HepG2 (cell line): ENCODE data around the gene TMX1. TPM values are rescaled to one million over a fixed set of nuclear protein-coding genes. Genes with fewer than 3 reads are reported as not detected.

Experiments
- ATAC-seq: fragments of 200-7000 bp; cut with Tn5 transposase; 3 replicates; pipeline ENCODE4 v1.9.1; 2020; ENCODE audit warnings: mild to moderate bottlenecking, moderate library complexity
- BruUV-seq: library from RNA; stranded (reverse); fragments of 400-500 nt; replicated peaks from 2 replicates; lab custom pipeline; 2021; lab: Mats Ljungman, UMichigan
- CTCF ChIA-PET: fragments of 300-600 bp; formaldehyde crosslinking; extraction: SDS; loops from one replicate; lab custom pipeline; 2021; ENCODE audit warnings: low total read pairs, inconsistent platforms, low intra/inter-chr PET ratio; lab: Yijun Ruan, JAX
- POLR2A ChIA-PET: fragments of 350-600 bp; sonication (Branson Sonifier 250); formaldehyde crosslinking; loops from one replicate; lab custom pipeline; 2020; ENCODE audit warnings: antibody characterized with exemption, inconsistent platforms; lab: Yijun Ruan, JAX
- DNase-seq: peaks from one replicate; pipeline ENCODE4 v3.0.0-alpha.2; 2015; ENCODE audit warnings: low spot score
- FAIRE-seq: peaks from 3 replicates; lab custom pipeline; 2011; peaks lifted over from hg19 to GRCh38; lab: Jason Lieb, UNC
- H2AFZ ChIP-seq: one replicate; pipeline ENCODE4 v1.6.1; 2011; ENCODE audit warnings: low read length, inconsistent platforms
- H3K27ac ChIP-seq: fragments of 300-600 bp; 3 replicates; pipeline ENCODE4 v1.8.0; 2011; ENCODE audit warnings: mixed run types, mild to moderate bottlenecking, mixed read lengths, low read length, inconsistent platforms; ENCODE audit not compliant: insufficient read depth; ENCODE audit errors: extremely low read length
- H3K27me3 ChIP-seq, 2 experiments: fragments of 200-600 bp in 1 of 2; 2 replicates in 1 of 2; 3 replicates in 1 of 2; pipeline versions ENCODE4 v1.6.0 to v1.8.0; 2011; ENCODE audit warnings: low read length in 2 of 2, mild to moderate bottlenecking in 2 of 2, moderate library complexity in 2 of 2, inconsistent platforms in 1 of 2; ENCODE audit not compliant: insufficient read depth in 2 of 2, control insufficient read depth in 1 of 2
- H3K36me3 ChIP-seq, 2 experiments: fragments of 200-600 bp in 1 of 2; replicated peaks in 1 of 2; 2 replicates in 1 of 2; 3 replicates in 1 of 2; pipeline versions ENCODE4 v1.5.1 to v1.8.0; 2011; ENCODE audit warnings: low read length in 2 of 2, inconsistent platforms in 1 of 2; ENCODE audit not compliant: insufficient read depth in 2 of 2, control insufficient read depth in 1 of 2
- H3K4me1 ChIP-seq: 2 replicates; pipeline ENCODE4 v1.5.1; 2012; ENCODE audit warnings: low read length, inconsistent platforms; ENCODE audit not compliant: insufficient read depth
- H3K4me2 ChIP-seq: 2 replicates; pipeline ENCODE4 v1.6.0; 2011; ENCODE audit warnings: low read depth, low read length, inconsistent platforms
- H3K4me3 ChIP-seq, 3 experiments: fragments of 200-600 bp in 1 of 3; sonication (generic), shearing (Covaris generic) in 1 of 3; replicated peaks in 1 of 3; 2 replicates each; pipeline ENCODE4 v1.5.1; 2011 to 2016; ENCODE audit warnings: low read length in 3 of 3, inconsistent platforms in 2 of 3, low read depth in 2 of 3, mild to moderate bottlenecking in 2 of 3, control low read depth in 1 of 3, mixed read lengths in 1 of 3; ENCODE audit not compliant: insufficient read depth in 1 of 3
- H3K79me2 ChIP-seq: one replicate; pipeline ENCODE4 v1.6.1; 2011; ENCODE audit warnings: low read length, inconsistent platforms; ENCODE audit not compliant: insufficient read depth
- H3K9ac ChIP-seq: 2 replicates; pipeline ENCODE4 v1.6.0; 2011; ENCODE audit warnings: mild to moderate bottlenecking, low read depth, low read length, inconsistent platforms; ENCODE audit not compliant: insufficient read depth
- H3K9me3 ChIP-seq: 2 replicates; pipeline ENCODE4 v1.5.1; 2012; ENCODE audit warnings: mild to moderate bottlenecking, low read length
- H4K20me1 ChIP-seq: 2 replicates; pipeline ENCODE4 v1.6.0; 2011; ENCODE audit warnings: inconsistent platforms, mild to moderate bottlenecking, low read length, moderate library complexity; ENCODE audit not compliant: insufficient read depth
- ATF2 ChIP-seq: sonication (generic); formaldehyde crosslinking; IDR thresholded peaks from 2 replicates; pipeline ENCODE4 v1.4.0; 2020; ENCODE audit warnings: missing genetic modification reagents
- EP300 ChIP-seq, 3 experiments: sonication (generic) in 1 of 3; formaldehyde crosslinking in 1 of 3; IDR thresholded peaks; 2 replicates each; pipeline versions ENCODE4 v1.5.1 to v1.6.1; 2011 to 2020; ENCODE audit warnings: low read depth in 2 of 3, low read length in 2 of 3, borderline replicate concordance in 1 of 3, improper control_type of control experiment in 1 of 3, mild to moderate bottlenecking in 1 of 3, missing genetic modification reagents in 1 of 3, moderate library complexity in 1 of 3
- HOXA9 ChIP-seq: sonication (generic); formaldehyde crosslinking; IDR thresholded peaks from 2 replicates; pipeline ENCODE4 v1.8.1; 2022; ENCODE audit warnings: missing genetic modification reagents, mild to moderate bottlenecking, moderate library complexity, borderline replicate concordance
- SMARCC2 ChIP-seq: fragments of 450-650 bp; IDR thresholded peaks from 2 replicates; pipeline ENCODE4 v1.6.1; 2017; ENCODE audit warnings: antibody characterized with exemption, mild to moderate bottlenecking
- SNAI1 ChIP-seq: sonication (generic); formaldehyde crosslinking; IDR thresholded peaks from 2 replicates; pipeline ENCODE4 v1.5.0; 2020; ENCODE audit warnings: mild to moderate bottlenecking, missing genetic modification reagents, borderline replicate concordance
- SPEN ChIP-seq: sonication (generic); formaldehyde crosslinking; IDR thresholded peaks from 2 replicates; pipeline ENCODE4 v1.5.1; 2020; ENCODE audit warnings: low read depth, mild to moderate bottlenecking, missing genetic modification reagents
- WIZ ChIP-seq: sonication (generic); formaldehyde crosslinking; IDR thresholded peaks from 2 replicates; pipeline ENCODE4 v1.5.1; 2020; ENCODE audit warnings: mild to moderate bottlenecking, missing genetic modification reagents
- ZFP36 ChIP-seq: fragments of 150-350 bp; IDR thresholded peaks from 2 replicates; pipeline ENCODE4 v1.6.1; 2018; ENCODE audit warnings: borderline replicate concordance, low read length, low read depth; ENCODE audit not compliant: partially characterized antibody
- ZIK1 ChIP-seq: sonication (generic); formaldehyde crosslinking; IDR thresholded peaks from 2 replicates; pipeline ENCODE4 v1.5.0; 2020; ENCODE audit warnings: mild to moderate bottlenecking, low read depth, missing genetic modification reagents, borderline replicate concordance
- ZNF143 ChIP-seq: sonication (generic); formaldehyde crosslinking; IDR thresholded peaks from 2 replicates; pipeline ENCODE4 v1.4.0; 2020; ENCODE audit warnings: missing genetic modification reagents
- ZNF180 ChIP-seq: sonication (generic); formaldehyde crosslinking; IDR thresholded peaks from 2 replicates; pipeline ENCODE4 v1.4.0; 2020; ENCODE audit warnings: low read depth, missing genetic modification reagents, borderline replicate concordance
- ZNF350 ChIP-seq: sonication (generic); formaldehyde crosslinking; IDR thresholded peaks from 2 replicates; pipeline ENCODE4 v1.4.0; 2020; ENCODE audit warnings: mild to moderate bottlenecking, low read depth, missing genetic modification reagents, borderline replicate concordance
- ZNF501 ChIP-seq: sonication (generic); formaldehyde crosslinking; IDR thresholded peaks from 2 replicates; pipeline ENCODE4 v1.5.1; 2020; ENCODE audit warnings: mild to moderate bottlenecking, moderate library complexity, missing genetic modification reagents
- ZNF781 ChIP-seq: sonication (generic); formaldehyde crosslinking; IDR thresholded peaks from 2 replicates; pipeline ENCODE4 v1.5.1; 2020; ENCODE audit warnings: borderline replicate concordance, mild to moderate bottlenecking, missing genetic modification reagents; ENCODE audit errors: not compliant biosample characterization
- ZNF788 ChIP-seq: sonication (generic); formaldehyde crosslinking; IDR thresholded peaks from 2 replicates; pipeline ENCODE4 v1.5.0; 2020; ENCODE audit warnings: mild to moderate bottlenecking, missing genetic modification reagents, borderline replicate concordance
- in situ Hi-C: cut with HindIII; loops from 2 replicates; pipeline ENCODE4 v1.10.0; 2017; ENCODE audit warnings: low pct_unique_long_range_greater_than_20kb; ENCODE audit not compliant: extremely low pct_ligation_motif_present
- intact Hi-C: fragments of 100-400 bp; cut with micrococcal nuclease; formaldehyde crosslinking; loops from one replicate; pipeline ENCODE4 v1.10.0; 2022; ENCODE audit not compliant: unreplicated experiment
- polyA plus RNA-seq, 8 experiments: library from polyadenylated mRNA; depleted of rRNA in 3 of 8; stranded (reverse) in 7 of 8; unstranded in 1 of 8; fragments of >200 nt; fragmentation: Illumina TruSeq in 4 of 8; extraction: Trizol in 4 of 8; gene quantifications; 2 replicates each; pipeline versions ENCODE4 v1.2.1 to v1.2.3, GENCODE V29; 2011 to 2016; ENCODE audit warnings: low read depth in 4 of 8, missing spikeins in 1 of 8, mixed read lengths in 1 of 8; ENCODE audit not compliant: insufficient read depth in 1 of 8
- total RNA-seq, 5 experiments: library from RNA; depleted of rRNA; stranded (reverse); fragments of >200 nt; fragmentation: Illumina TruSeq; extraction: Trizol; gene quantifications; 2 replicates each; pipeline ENCODE4 v1.2.3, GENCODE V29; 2016; ENCODE audit warnings: low read depth in 1 of 5

TMX1 gene
- total and polyA plus RNA-seq, 2 of the 13 experiments (the other 11 are each of a cell fraction or from before 2014, with no cell fraction given): 23.0 to 56.8 TPM

DNA sequence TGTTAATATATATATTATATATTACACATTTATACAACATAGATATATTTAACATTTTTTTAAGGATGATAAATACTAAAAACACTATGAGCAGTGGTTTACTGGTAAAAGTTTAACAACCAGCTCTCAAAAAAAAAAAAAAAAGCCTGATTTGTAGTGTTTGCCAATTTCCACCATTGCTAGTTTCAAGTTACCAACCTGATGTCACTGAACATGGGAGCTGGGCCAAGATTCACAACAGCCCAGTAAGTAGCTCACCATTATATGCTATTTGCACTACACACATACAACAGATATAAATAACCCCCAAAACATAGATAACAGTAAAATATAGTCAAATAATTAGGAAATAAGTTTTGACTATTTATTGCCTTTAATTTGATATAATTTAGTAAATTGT lies 28.9 kb upstream of the TMX1 start:
- intact Hi-C loops (loop anchor here (10.0 kb wide), 1 partner anchor 256 kb away; no protein-coding TSS in a partner anchor), in situ Hi-C loops (no loop called here)
- CTCF ChIA-PET: no interaction called here
- Histone ChIP-seq H3K4me2 (no peak overlapping the region), H3K79me2 (no peaks in the 10 kb centered on the region), H3K27ac (no peak overlapping the region), H3K4me1 (no peaks in the 10 kb centered on the region), H3K27me3 (no peaks in the 10 kb centered on the region), H3K9me3 (no peaks in the 10 kb centered on the region), H4K20me1 (no peaks in the 10 kb centered on the region), H3K4me3 (no peak overlapping the region), H3K9ac (no peak overlapping the region), H2AFZ (no peak overlapping the region), H3K36me3 (no peaks in the 10 kb centered on the region)
- FAIRE-seq (no peak), ATAC-seq (no peak), DNase-seq (no peak)
- no TSS peak for BruUV-seq
- POLR2A ChIA-PET: no interaction called here
- TF ChIP-seq ZFP36 (no peak), SPEN (CRISPR knock-in tag) (no peak), SMARCC2 (no peak), SNAI1 (CRISPR knock-in tag) (no peak), ATF2 (CRISPR knock-in tag) (no peak), ZNF180 (CRISPR knock-in tag) (no peak), WIZ (CRISPR knock-in tag) (no peak), ZNF788 (CRISPR knock-in tag) (no peak), ZNF781 (CRISPR knock-in tag) (no peak), ZNF143 (CRISPR knock-in tag) (no peak), ZIK1 (no peak), HOXA9 (CRISPR knock-in tag) (no peak), EP300 (IDR thresholded peaks at IDR 0.05; ENCODE audit: low read depth in 2 of 2, low read length in 2 of 2) (no peak), EP300 (CRISPR knock-in tag; IDR thresholded peaks at IDR 0.05; ENCODE audit: borderline replicate concordance) (no peak), ZNF501 (CRISPR knock-in tag) (no peak), ZNF350 (no peak)
